IPS-18a (cell line): ENCODE data around the gene OR2Y1.

Experiments
- H3K27ac ChIP-seq: one replicate; pipeline ENCODE4 v1.5.1; 2013; ENCODE audit warnings: low read length
- H3K27me3 ChIP-seq: one replicate; pipeline ENCODE4 v1.6.1; 2013; ENCODE audit warnings: mild to moderate bottlenecking, low read length; ENCODE audit not compliant: control insufficient read depth, insufficient read depth
- H3K36me3 ChIP-seq: one replicate; pipeline ENCODE4 v1.6.1; 2013; ENCODE audit warnings: low read depth, low read length; ENCODE audit not compliant: control insufficient read depth
- H3K4me1 ChIP-seq: one replicate; pipeline ENCODE4 v1.6.1; 2013; ENCODE audit warnings: low read depth, low read length; ENCODE audit not compliant: control insufficient read depth
- H3K4me3 ChIP-seq: one replicate; pipeline ENCODE4 v1.5.1; 2013; ENCODE audit warnings: low read length
- H3K9ac ChIP-seq: one replicate; pipeline ENCODE4 v1.6.1; 2013; ENCODE audit warnings: mild to moderate bottlenecking, low read length, moderate library complexity
- H3K9me3 ChIP-seq: one replicate; pipeline ENCODE4 v1.6.1; 2013; ENCODE audit warnings: low read depth, low read length; ENCODE audit not compliant: control insufficient read depth

The OR2Y1 gene

GRCh38 chr5:180692429-180692828 is 47.4 kb downstream of the OR2Y1 start:
- no peak overlapping the region for H3K4me3 ChIP-seq
- H3K36me3 ChIP-seq = no peaks in the 10 kb centered on the region
- no peaks in the 10 kb centered on the region for H3K9me3 ChIP-seq
- no peaks in the 10 kb centered on the region for H3K27me3 ChIP-seq
- no peak overlapping the region for H3K27ac ChIP-seq
- no peak overlapping the region for H3K9ac ChIP-seq
- peaks cover 18% of the 10 kb centered on the region for H3K4me1 ChIP-seq

DNA sequence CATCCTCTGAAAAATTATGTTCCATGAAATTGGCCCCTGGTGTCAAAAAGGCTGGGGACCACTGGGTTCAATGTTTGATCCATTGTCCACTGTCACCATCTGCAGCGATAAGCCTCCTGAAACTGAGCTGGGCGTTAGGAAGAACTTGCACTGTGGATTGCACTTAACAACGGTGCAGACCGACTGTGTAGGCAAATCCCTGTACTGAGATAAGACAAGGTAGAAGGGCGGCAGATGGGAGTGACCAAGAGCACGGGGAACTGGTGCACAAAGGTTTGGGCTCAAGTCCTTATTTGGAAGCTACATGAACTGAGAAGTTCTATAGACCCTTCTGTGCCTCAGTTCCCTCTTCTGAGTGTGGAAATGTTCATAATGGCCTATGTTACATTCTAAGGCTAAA is 48.8 kb downstream of the OR2Y1 start:
- no peaks in the 10 kb centered on the region for H3K9me3 ChIP-seq
- H3K4me1 ChIP-seq = peaks cover 18% of the 10 kb centered on the region
- no peak overlapping the region for H3K27ac ChIP-seq
- H3K9ac ChIP-seq = no peak overlapping the region
- no peaks in the 10 kb centered on the region for H3K36me3 ChIP-seq
- H3K27me3 ChIP-seq = no peaks in the 10 kb centered on the region
- H3K4me3 ChIP-seq = no peak overlapping the region

DNA sequence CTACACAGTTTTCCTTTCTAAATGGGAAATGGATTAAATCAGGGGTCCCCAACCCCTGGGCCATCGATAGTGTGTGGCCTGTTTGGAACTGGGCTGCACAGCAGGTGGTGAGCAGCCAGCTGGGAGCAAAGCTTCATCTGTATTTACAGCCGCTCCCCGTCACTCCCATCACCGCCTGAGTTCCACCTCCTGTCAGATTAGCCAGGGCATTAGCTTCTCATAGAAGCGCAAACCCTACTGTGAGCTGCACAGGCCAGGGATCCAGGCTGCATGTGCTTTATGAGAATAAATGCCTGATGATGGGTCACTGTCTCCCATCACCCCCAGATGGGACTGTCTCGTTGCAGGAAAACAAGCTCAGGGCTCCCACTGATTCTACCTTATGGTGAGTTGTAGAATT is 49.3 kb downstream of the OR2Y1 start:
- H3K9me3 ChIP-seq = no peaks in the 10 kb centered on the region
- H3K9ac ChIP-seq = no peak overlapping the region
- no peaks in the 10 kb centered on the region for H3K27me3 ChIP-seq
- H3K4me1 ChIP-seq = peaks cover 18% of the 10 kb centered on the region
- H3K27ac ChIP-seq = no peak overlapping the region
- H3K36me3 ChIP-seq = no peaks in the 10 kb centered on the region
- H3K4me3 ChIP-seq = no peak overlapping the region

DNA sequence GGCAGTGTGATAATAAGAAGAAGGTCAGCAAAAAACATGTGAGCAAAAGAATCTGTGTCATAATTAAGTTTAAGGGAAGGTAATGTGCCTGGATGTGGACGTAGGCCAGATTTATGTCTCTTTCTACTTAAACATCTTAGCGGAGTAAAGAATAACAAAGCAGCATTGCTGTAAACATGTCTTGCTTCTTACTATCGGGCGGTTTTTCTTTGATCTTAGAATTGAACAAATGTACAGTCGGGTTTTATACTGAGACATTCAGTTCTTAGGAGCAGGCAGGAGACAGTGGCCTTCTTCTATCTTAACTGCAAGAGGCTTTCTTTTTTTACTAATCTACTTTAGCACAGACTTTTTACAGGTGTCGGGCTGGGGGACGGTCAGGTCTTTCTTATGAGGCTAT is 50.1 kb downstream of the OR2Y1 start:
- Histone ChIP-seq H3K27ac (no peak overlapping the region), H3K36me3 (no peaks in the 10 kb centered on the region), H3K4me3 (no peak overlapping the region), H3K9ac (no peak overlapping the region), H3K27me3 (no peaks in the 10 kb centered on the region), H3K4me1 (peaks cover 18% of the 10 kb centered on the region), H3K9me3 (no peaks in the 10 kb centered on the region)
